GM19455 (cell line): ENCODE measurements around the gene SERGEF.

Experiments
- ATAC-seq: cut with Tn5 transposase; IDR thresholded peaks from one replicate; pipeline ENCODE4 v1.9.1; 2021; ENCODE audit not compliant: unreplicated experiment

The SERGEF gene

GRCh38 chr11:17821648-17822400, 191.0 kb downstream of the SERGEF start:
- ATAC-seq = no peak

DNA sequence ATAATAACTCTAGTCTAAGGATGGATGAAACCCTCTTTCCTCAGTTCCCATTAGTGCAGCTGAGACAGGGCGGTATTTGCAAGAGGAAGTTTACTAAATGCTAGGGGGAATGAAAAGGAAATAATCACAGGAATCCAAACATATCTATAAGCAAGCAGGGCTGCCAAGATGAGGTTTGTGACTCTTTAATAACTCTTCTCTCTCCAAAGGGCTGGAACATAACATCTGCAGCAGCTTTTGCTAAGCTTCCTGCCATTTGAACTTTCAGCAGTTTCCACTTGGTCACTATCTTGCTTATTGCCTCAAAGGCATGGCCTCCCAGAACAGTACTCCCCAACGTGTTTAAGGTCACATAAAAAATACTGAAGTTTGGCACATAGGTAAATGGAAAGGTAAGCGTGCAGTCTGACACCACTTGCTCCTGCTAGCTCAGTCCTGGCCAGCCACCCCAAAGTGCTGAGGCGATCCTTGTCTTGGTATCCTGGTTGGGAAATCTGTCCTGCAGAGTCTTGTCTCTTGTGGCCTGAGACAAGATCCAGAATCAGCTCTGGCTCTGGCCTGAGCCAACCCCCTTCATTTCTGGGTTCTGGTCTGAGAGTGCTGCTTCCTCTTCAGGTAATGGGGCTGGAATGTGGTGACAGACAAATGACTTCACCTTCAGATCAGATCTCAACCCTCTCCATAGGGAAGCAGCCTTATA, 196.5 kb downstream of the SERGEF start:
- ATAC-seq = no peak

- no peak for ATAC-seq
Measured at GRCh38 chr11:17814546-17814945, 198.3 kb downstream of the SERGEF start.

GRCh38 chr11:17813391-17814059, 199.3 kb downstream of the SERGEF start:
- ATAC-seq = no peak

GRCh38 chr11:17812865-17813187, 200.0 kb downstream of the SERGEF start:
- no peak for ATAC-seq

GRCh38 chr11:17812091-17812864, 200.6 kb downstream of the SERGEF start:
- ATAC-seq = no peak

DNA sequence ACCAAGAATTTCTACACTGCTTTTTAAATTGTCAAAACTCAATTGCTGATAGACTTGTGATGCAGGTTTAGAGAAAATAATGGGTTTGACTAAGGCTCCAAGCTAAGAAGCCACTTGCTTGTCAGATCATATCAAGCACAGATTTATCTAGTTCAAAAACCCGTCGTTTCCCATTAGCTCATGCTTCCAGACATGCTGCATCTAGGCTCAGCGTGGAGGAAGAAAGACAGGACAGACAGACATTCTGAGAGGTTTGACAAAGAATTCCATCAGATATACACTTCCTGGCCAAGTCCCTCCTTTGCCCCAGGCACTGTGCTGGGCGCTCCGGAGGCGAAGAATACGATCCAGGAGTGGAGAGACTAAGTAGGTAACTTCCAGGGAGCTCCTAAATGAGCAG, 201.5 kb downstream of the SERGEF start:
- ATAC-seq = no peak

DNA sequence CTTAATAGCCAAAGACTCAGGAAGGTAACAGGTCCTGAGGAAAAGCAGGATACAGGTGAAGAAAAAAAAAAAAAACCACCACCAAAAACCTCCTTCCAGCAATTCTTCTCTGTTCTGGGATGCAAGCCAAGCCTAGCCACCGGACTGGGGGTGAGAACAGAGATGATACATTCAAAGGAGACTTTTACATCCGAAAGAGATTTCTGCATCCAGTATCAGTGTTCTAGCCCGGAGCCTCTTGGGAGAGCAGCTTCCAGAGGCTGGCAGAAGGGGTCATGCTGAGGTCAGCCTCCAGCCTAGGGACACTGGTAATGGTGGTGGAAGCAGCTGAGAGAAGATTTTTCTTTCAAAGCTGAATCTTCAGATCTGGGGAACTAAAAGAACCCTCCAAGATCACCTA, 202.1 kb downstream of the SERGEF start:
- no peak for ATAC-seq

GRCh38 chr11:17810041-17810440, 202.8 kb downstream of the SERGEF start:
- ATAC-seq = no peak

GRCh38 chr11:17807034-17807433, 205.8 kb downstream of the SERGEF start:
- no peak for ATAC-seq

DNA sequence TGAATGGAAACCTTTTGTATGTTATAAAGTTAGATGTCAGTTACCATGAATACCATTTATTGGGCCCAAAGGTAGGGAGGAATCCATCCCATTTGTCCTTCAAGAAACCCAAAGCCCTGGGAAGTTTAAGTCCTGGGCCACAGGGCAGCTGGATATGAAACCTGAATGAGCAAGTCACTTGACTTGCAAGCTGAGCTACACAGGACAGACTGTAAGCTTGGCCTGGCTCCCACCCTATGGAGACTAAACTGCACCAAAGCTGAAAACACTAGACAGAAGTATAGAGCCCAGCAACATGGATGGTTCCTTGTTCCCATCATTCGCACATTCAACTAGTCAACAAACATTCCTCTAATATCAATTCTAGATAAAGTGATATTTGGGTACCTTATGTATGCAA, 207.0 kb downstream of the SERGEF start:
- no peak for ATAC-seq

GRCh38 chr11:17805043-17805442, 207.8 kb downstream of the SERGEF start:
- no peak for ATAC-seq

DNA sequence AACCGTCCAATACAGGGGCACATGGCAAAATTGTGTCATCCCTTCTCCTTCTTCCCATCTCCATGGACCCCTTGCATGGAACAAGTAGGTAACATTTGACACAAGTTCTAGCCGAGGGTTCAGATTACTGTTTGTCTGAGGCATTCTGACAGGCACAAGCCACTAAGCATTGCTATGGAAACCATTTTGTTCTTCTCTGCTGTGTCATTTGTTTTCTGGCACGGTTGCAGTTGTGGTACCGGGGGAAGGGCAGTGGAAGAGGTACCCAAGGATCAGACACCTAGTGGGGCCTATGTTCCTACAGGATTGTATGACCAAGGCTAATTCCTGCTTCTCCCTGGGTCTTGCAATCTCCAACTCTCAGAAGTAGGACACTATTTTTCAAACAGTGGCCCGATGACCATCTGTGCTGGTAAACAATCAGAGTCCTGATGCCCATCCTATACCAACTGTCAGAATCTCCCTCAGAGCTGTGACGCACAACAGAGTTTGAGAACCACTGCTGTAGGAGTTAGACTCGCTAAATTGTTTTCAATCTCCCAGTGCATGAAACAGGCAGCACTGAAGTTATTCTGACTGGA, 209.0 kb downstream of the SERGEF start:
- ATAC-seq = no peak

DNA sequence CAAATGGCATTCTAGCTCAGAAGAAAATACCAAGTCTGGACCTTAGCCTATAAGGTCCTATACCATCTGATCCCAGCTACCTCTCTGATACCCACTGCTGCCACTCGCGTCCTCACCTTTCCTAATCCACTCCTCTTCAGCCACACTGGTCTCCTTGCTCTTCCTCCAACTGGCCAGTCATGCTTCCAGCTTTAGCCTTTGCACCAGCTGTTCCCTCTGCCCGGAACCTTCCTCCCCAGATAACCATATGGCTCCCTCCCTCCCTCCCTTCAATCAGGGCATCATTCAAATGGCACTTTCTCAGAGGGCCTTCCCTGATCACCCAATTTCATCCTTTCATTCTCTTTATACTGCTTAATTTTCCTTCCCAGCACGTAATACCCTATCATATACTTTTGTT, 210.4 kb downstream of the SERGEF start:
- ATAC-seq = no peak

- no peak for ATAC-seq
Measured at GRCh38 chr11:17801166-17801565, 211.7 kb downstream of the SERGEF start.

DNA sequence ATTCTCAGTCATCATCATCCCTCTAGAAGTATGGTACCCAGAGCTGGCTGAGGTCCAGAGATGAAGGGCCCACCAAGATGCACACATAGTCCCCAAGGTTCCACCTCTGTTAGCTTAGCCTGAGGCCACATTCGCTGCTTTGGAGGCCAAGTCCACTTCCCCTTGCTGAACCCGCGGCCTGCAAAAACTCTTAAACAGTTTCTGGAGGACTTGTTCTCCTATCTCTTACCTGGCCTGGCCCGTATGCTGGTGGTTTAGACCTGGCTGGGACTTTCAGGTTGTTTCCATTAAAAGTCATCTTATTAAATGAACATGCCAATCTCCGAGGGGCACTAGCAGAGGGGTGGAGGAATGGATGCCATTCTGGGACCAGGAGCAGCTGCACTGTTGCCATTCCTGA, 213.7 kb downstream of the SERGEF start:
- ATAC-seq = no peak

GRCh38 chr11:17798716-17799115, 214.1 kb downstream of the SERGEF start:
- no peak for ATAC-seq

GRCh38 chr11:17798253-17798652, 214.6 kb downstream of the SERGEF start:
- no peak for ATAC-seq

DNA sequence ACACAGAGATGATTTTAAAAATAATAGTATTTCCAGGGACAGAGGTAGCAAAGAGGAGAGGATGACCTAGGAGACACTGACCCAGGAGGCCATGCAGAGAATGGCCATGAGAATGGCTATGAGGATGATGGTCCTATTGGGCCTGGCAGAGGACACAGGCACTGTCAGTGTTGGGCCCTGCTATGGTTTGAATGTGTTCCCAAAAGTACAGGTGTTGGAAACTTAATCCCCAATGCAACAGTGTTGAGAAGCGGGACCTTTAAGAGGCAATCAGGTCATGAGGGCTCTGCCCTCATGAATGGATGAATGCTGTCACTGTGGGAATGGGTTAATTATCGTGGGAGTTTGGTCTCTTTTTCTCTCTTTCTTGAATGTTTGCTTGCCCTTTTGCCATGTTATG, 216.7 kb downstream of the SERGEF start:
- ATAC-seq = no peak

GRCh38 chr11:17794981-17795380, 217.9 kb downstream of the SERGEF start:
- no peak for ATAC-seq

DNA sequence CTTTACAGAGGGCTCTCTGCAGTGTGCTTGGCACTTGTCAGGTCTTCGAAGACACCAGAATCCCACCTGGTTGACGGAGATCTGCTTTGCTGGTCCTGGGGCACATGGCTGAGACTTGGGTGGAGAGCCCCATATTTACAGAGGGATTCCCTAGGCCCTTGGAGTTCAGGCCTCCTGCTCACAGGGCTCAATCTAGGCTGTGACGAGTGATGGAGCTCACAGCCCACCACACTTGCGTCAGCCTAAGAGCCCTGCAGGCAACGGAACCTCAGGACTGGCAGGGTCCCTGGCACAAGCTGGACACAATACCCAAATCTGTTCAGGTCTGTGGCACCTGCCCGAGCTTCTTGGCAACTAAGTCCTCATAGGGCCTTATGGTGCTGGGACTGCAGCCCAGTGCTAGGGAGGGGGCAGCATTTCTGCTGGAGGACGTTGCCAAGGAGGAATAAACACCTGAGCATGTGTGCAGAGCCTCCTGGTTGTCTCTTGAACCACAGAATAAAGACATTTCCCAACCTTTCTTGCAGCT, 219.1 kb downstream of the SERGEF start:
- no peak for ATAC-seq
